Thyroid gland (tissue), 4 donors: Measurements from ENCODE around the gene GLS2. TPM values are rescaled to one million over a fixed set of nuclear protein-coding genes. Genes with fewer than 3 reads are reported as not detected.
A peak's percentile ranks its signal among the peaks of the same experiment; 100 is the strongest.

Experiments
- DNase-seq, 2 donors: peaks; one replicate each; pipeline ENCODE4 v3.0.0-alpha.2; 2019
- H3K27ac ChIP-seq, 3 donors: fragments of 200-600 bp; sonication (generic); 1 replicate in 2 of 3; 2 replicates in 1 of 3; pipeline ENCODE4 v1.5.1; 2016 to 2019; ENCODE audit warnings: mild to moderate bottlenecking in 1 of 3, moderate library complexity in 1 of 3
- H3K27me3 ChIP-seq: fragments of 200-600 bp; sonication (generic); one replicate; pipeline ENCODE4 v1.5.1; 2019
- H3K36me3 ChIP-seq, 2 donors: fragments of 200-600 bp; sonication (generic); one replicate each; pipeline ENCODE4 v1.5.1; 2016 to 2019
- H3K4me1 ChIP-seq, 2 donors: fragments of 200-600 bp; sonication (generic); one replicate each; pipeline ENCODE4 v1.5.1; 2017 to 2019
- H3K4me3 ChIP-seq, 3 donors: fragments of 200-600 bp; sonication (generic); replicated peaks in 1 of 3; 1 replicate in 2 of 3; 2 replicates in 1 of 3; pipeline ENCODE4 v1.5.1; 2016; ENCODE audit warnings: mild to moderate bottlenecking in 1 of 3
- H3K9me3 ChIP-seq: fragments of 200-600 bp; sonication (generic); one replicate; pipeline ENCODE4 v1.5.1; 2017
- CTCF ChIP-seq, 6 experiments: fragments of 200-600 bp in 3 of 6; fragments of 450-650 bp in 3 of 6; sonication (generic) in 3 of 6; IDR thresholded peaks; one replicate each; pipeline ENCODE4 v1.5.1; 2016 to 2019; ENCODE audit warnings: antibody characterized with exemption in 6 of 6, mild to moderate bottlenecking in 2 of 6, inconsistent platforms in 1 of 6, moderate library complexity in 1 of 6
- POLR2A ChIP-seq, 2 donors: fragments of 450-650 bp; IDR thresholded peaks; one replicate each; pipeline ENCODE4 v1.6.1; 2017; ENCODE audit warnings: antibody characterized with exemption in 2 of 2, mild to moderate bottlenecking in 2 of 2, moderate library complexity in 1 of 2
- WGBS, 2 donors: methylation state at CpG; one replicate each; pipeline ENCODE4 v1.1.5; 2017; 5-methylcytosine and 5-hydroxymethylcytosine counted together
- intact Hi-C: fragments of 100-400 bp; cut with DNase I; formaldehyde crosslinking; loops from one replicate; pipeline ENCODE4 v1.15.1; 2023
- total RNA-seq, 4 donors: library from RNA; depleted of rRNA; stranded (reverse); fragments of >200 nt; gene quantifications; one replicate each; pipeline ENCODE4 v1.2.3, GENCODE V29; 2016

Gene GLS2
- total RNA-seq, 4 donors from 2014 or later: 1.8 to 4.2 (median 2.7) TPM

GRCh38 chr12:56490360-56490759 is 2.4 kb upstream of the GLS2 start:
- H3K27ac ChIP-seq: no peak overlapping the region
- no peaks in the 10 kb centered on the region for H3K27me3 ChIP-seq
- no peaks in the 10 kb centered on the region for H3K36me3 ChIP-seq
- no peak for DNase-seq
- TF ChIP-seq CTCF (IDR thresholded peaks at IDR 0.05) (no peak), POLR2A (IDR thresholded peaks at IDR 0.05) (no peak)
- H3K9me3 ChIP-seq: no peaks in the 10 kb centered on the region
- H3K4me1 ChIP-seq: peaks cover 4 to 6% of the 10 kb centered on the region in 2 donors
- intact Hi-C loops: no loop called here
- no peak overlapping the region for H3K4me3 ChIP-seq

GRCh38 chr12:56487448-56488040 is 417 bp downstream of the GLS2 start:
- Histone ChIP-seq H3K27me3 (no peaks in the 10 kb centered on the region), H3K36me3 (no peaks in the 10 kb centered on the region), H3K27ac (peak overlapping the region in 2 of 3 donors; percentile 18 to 39), H3K4me3 (peak overlapping the region; percentile 6 to 57 (median 41)), H3K9me3 (no peaks in the 10 kb centered on the region), H3K4me1 (peaks cover 4 to 6% of the 10 kb centered on the region in 2 donors)
- TF ChIP-seq POLR2A (IDR thresholded peaks at IDR 0.05) (no peak), CTCF (IDR thresholded peaks at IDR 0.05) (no peak)
- intact Hi-C loops: no loop called here
- peak; percentile 71 to 78 for DNase-seq
- 5 to 9% methylated on average over 6 to 26 of the region's 44 CpGs for WGBS, 2 donors

- TF ChIP-seq POLR2A (IDR thresholded peaks at IDR 0.05): no peak
- TF ChIP-seq CTCF (IDR thresholded peaks at IDR 0.05): no peak
- Histone ChIP-seq H3K27ac (no peak overlapping the region), H3K4me1 (peaks cover 4 to 6% of the 10 kb centered on the region in 2 donors), H3K9me3 (no peaks in the 10 kb centered on the region), H3K27me3 (no peaks in the 10 kb centered on the region), H3K36me3 (no peaks in the 10 kb centered on the region), H3K4me3 (no peak overlapping the region)
- intact Hi-C loops: no loop called here
- DNase-seq: no peak
- WGBS, 2 donors: 82 to 87% methylated on average over 12 of the region's 12 CpGs
Measured at GRCh38 chr12:56486694-56487093, 1.3 kb downstream of the GLS2 start.

- no peak overlapping the region for H3K4me3 ChIP-seq
- WGBS, 2 donors: 87 to 89% methylated on average over 1 of the region's 1 CpG
- no peaks in the 10 kb centered on the region for H3K9me3 ChIP-seq
- no peak overlapping the region for H3K27ac ChIP-seq
- no peaks in the 10 kb centered on the region for H3K27me3 ChIP-seq
- DNase-seq: no peak
- intact Hi-C loops: no loop called here
- TF ChIP-seq POLR2A (IDR thresholded peaks at IDR 0.05) (no peak), CTCF (IDR thresholded peaks at IDR 0.05) (no peak)
- no peaks in the 10 kb centered on the region for H3K36me3 ChIP-seq
- H3K4me1 ChIP-seq: peaks cover 4 to 6% of the 10 kb centered on the region in 2 donors
Measured at GRCh38 chr12:56484566-56484965, 3.4 kb downstream of the GLS2 start.

- H3K36me3 ChIP-seq: no peaks in the 10 kb centered on the region
- intact Hi-C loops: no loop called here
- H3K4me1 ChIP-seq: no peaks in the 10 kb centered on the region
- no peaks in the 10 kb centered on the region for H3K9me3 ChIP-seq
- H3K27me3 ChIP-seq: no peaks in the 10 kb centered on the region
- no peak overlapping the region for H3K4me3 ChIP-seq
- H3K27ac ChIP-seq: no peak overlapping the region
- WGBS, 2 donors: 94 to 96% methylated on average over 7 of the region's 7 CpGs
- TF ChIP-seq POLR2A (IDR thresholded peaks at IDR 0.05) (no peak), CTCF (IDR thresholded peaks at IDR 0.05) (no peak)
- no peak for DNase-seq
Measured at GRCh38 chr12:56479625-56480024, 8.3 kb downstream of the GLS2 start.
